CD14-positive monocyte (primary cell): ENCODE measurements around the gene CDK3. TPM values are rescaled to one million over a fixed set of nuclear protein-coding genes. Genes with fewer than 3 reads are reported as not detected.
A peak's percentile ranks its signal among the peaks of the same experiment; 100 is the strongest.

Experiments used
- DNase-seq, 3 donors: peaks; one replicate each; pipeline ENCODE4 v3.0.0-alpha.2; 2011 to 2022
- H2AFZ ChIP-seq: 2 replicates; pipeline ENCODE4 v1.6.0; 2012; ENCODE audit warnings: mild to moderate bottlenecking, low read depth, low read length, inconsistent platforms; ENCODE audit not compliant: insufficient read depth, poor library complexity, severe bottlenecking
- H3K27ac ChIP-seq, 2 donors: 1 replicate in 1 of 2; 2 replicates in 1 of 2; pipeline ENCODE4 v1.5.1; 2012 to 2013; ENCODE audit warnings: low read length in 2 of 2, control low read depth in 1 of 2, inconsistent platforms in 1 of 2, low read depth in 1 of 2, mild to moderate bottlenecking in 1 of 2
- H3K27me3 ChIP-seq, 2 donors: one replicate each; pipeline versions ENCODE4 v1.6.0 to v1.6.1; 2011 to 2013; ENCODE audit warnings: low read length in 2 of 2; ENCODE audit not compliant: control insufficient read depth in 2 of 2, insufficient read depth in 2 of 2
- H3K36me3 ChIP-seq, 2 donors: replicated peaks in 1 of 2; 1 replicate in 1 of 2; 2 replicates in 1 of 2; pipeline versions ENCODE4 v1.5.1 to v1.6.1; 2012 to 2013; ENCODE audit warnings: low read length in 2 of 2, control low read depth in 1 of 2, inconsistent platforms in 1 of 2, mild to moderate bottlenecking in 1 of 2; ENCODE audit not compliant: insufficient read depth in 2 of 2, control insufficient read depth in 1 of 2
- H3K4me1 ChIP-seq, 2 donors: 1 replicate in 1 of 2; 2 replicates in 1 of 2; pipeline versions ENCODE4 v1.5.1 to v1.6.1; 2012 to 2013; ENCODE audit warnings: low read length in 2 of 2, control low read depth in 1 of 2, inconsistent platforms in 1 of 2, mild to moderate bottlenecking in 1 of 2, moderate library complexity in 1 of 2; ENCODE audit not compliant: insufficient read depth in 2 of 2, control insufficient read depth in 1 of 2
- H3K4me2 ChIP-seq: replicated peaks from 2 replicates; pipeline ENCODE3; 2012; ENCODE audit warnings: low read length, moderate library complexity, mild to moderate bottlenecking; ENCODE audit not compliant: poor library complexity, severe bottlenecking; ENCODE audit errors: extremely low read depth
- H3K4me3 ChIP-seq, 3 experiments: fragments of 200-600 bp in 1 of 3; sonication (generic) in 1 of 3; replicated peaks in 1 of 3; 1 replicate in 2 of 3; 2 replicates in 1 of 3; pipeline ENCODE4 v1.5.1; 2011 to 2013; ENCODE audit warnings: low read length in 3 of 3, mild to moderate bottlenecking in 3 of 3, control low read depth in 2 of 3, low read depth in 2 of 3, inconsistent platforms in 1 of 3, moderate library complexity in 1 of 3
- H3K79me2 ChIP-seq: 2 replicates; pipeline ENCODE4 v1.6.0; 2012; ENCODE audit warnings: mild to moderate bottlenecking, control low read depth, inconsistent platforms, low read length, moderate library complexity; ENCODE audit not compliant: insufficient read depth
- H3K9ac ChIP-seq: 2 replicates; pipeline ENCODE4 v1.6.0; 2017; ENCODE audit warnings: low read length, mild to moderate bottlenecking; ENCODE audit not compliant: insufficient read depth, poor library complexity, severe bottlenecking
- H3K9me3 ChIP-seq, 2 donors: replicated peaks in 1 of 2; 1 replicate in 1 of 2; 2 replicates in 1 of 2; pipeline versions ENCODE4 v1.5.1 to v1.6.1; 2012 to 2013; ENCODE audit warnings: low read length in 2 of 2, control low read depth in 1 of 2; ENCODE audit not compliant: control insufficient read depth in 1 of 2, insufficient read depth in 1 of 2
- H4K20me1 ChIP-seq: 2 replicates; pipeline ENCODE4 v1.6.0; 2012; ENCODE audit warnings: mild to moderate bottlenecking, low read length, control low read depth, moderate library complexity; ENCODE audit not compliant: insufficient read depth
- H3K27ac Mint-ChIP-seq, 7 donors: one replicate each; pipeline ENCODE4 v1.8.0; 2020; ENCODE audit warnings: mild to moderate bottlenecking in 7 of 7, mixed read lengths in 7 of 7, moderate library complexity in 6 of 7, inconsistent platforms in 2 of 7
- H3K27me3 Mint-ChIP-seq, 3 donors: one replicate each; pipeline ENCODE4 v1.8.0; 2021 to 2022; ENCODE audit warnings: low read depth in 3 of 3, mild to moderate bottlenecking in 3 of 3, mixed read lengths in 3 of 3, moderate library complexity in 3 of 3, inconsistent platforms in 1 of 3
- H3K36me3 Mint-ChIP-seq, 2 donors: one replicate each; pipeline ENCODE4 v1.8.0; 2020; ENCODE audit warnings: mixed read lengths in 2 of 2, inconsistent platforms in 1 of 2, mild to moderate bottlenecking in 1 of 2
- H3K4me1 Mint-ChIP-seq: one replicate; pipeline ENCODE4 v1.8.0; 2020; ENCODE audit warnings: mild to moderate bottlenecking, mixed read lengths
- H3K4me3 Mint-ChIP-seq, 2 donors: one replicate each; pipeline ENCODE4 v1.8.0; 2020; ENCODE audit warnings: mild to moderate bottlenecking in 2 of 2, mixed read lengths in 2 of 2, moderate library complexity in 1 of 2
- H3K9me3 Mint-ChIP-seq, 7 donors: one replicate each; pipeline ENCODE4 v1.8.0; 2020 to 2022; ENCODE audit warnings: mixed read lengths in 7 of 7, mild to moderate bottlenecking in 6 of 7, moderate library complexity in 6 of 7, inconsistent platforms in 2 of 7
- CTCF ChIP-seq: fragments of 200-600 bp; IDR thresholded peaks from one replicate; pipeline ENCODE4 v1.8.0; 2022; ENCODE audit warnings: antibody characterized with exemption, mild to moderate bottlenecking
- WGBS: methylation state at CpG from one replicate; pipeline ENCODE4 v1.1.5; 2013; ENCODE audit warnings: missing lambda C conversion rate; ENCODE audit not compliant: insufficient coverage; 5-methylcytosine and 5-hydroxymethylcytosine counted together
- intact Hi-C, 2 donors: fragments of 100-400 bp; cut with micrococcal nuclease; formaldehyde crosslinking; loops; one replicate each; pipeline versions ENCODE4 v1.15.0 to v1.15.1; 2023
- polyA plus RNA-seq, 3 donors: library from polyadenylated mRNA; depleted of rRNA in 1 of 3; unstranded in 2 of 3; stranded (reverse) in 1 of 3; fragments of 300-500 nt in 2 of 3; fragments of >200 nt in 1 of 3; fragmentation: Illumina TruSeq in 2 of 3; gene quantifications; 1 replicate in 2 of 3; 2 replicates in 1 of 3; pipeline ENCODE4 v1.2.3, GENCODE V29; 2012 to 2021

Gene CDK3
- polyA plus RNA-seq, 3 donors = 25.5 TPM; not detected in 2

GRCh38 chr17:76024353-76024752, 23.7 kb downstream of the CDK3 start:
- no peak overlapping the region for H3K27ac Mint-ChIP-seq
- H3K36me3 ChIP-seq = no peaks in the 10 kb centered on the region
- no peak overlapping the region for H2AFZ ChIP-seq
- no peak for TF ChIP-seq CTCF
- H4K20me1 ChIP-seq = no peaks in the 10 kb centered on the region
- H3K9me3 Mint-ChIP-seq = peaks cover 0 to 6% (median 0%) of the 10 kb centered on the region in 7 donors
- intact Hi-C loops = no loop called here
- no peak for DNase-seq
- H3K9ac ChIP-seq = no peak overlapping the region
- 100% methylated on average over 1 of the region's 9 CpGs for WGBS
- no peak overlapping the region for H3K27ac ChIP-seq
- no peaks in the 10 kb centered on the region for H3K79me2 ChIP-seq
- peaks cover 12% of the 10 kb centered on the region for H3K4me1 Mint-ChIP-seq
- peaks cover 5 to 34% (median 9%) of the 10 kb centered on the region in 3 donors for H3K27me3 Mint-ChIP-seq
- H3K4me1 ChIP-seq = peaks cover 2 to 3% of the 10 kb centered on the region in 2 donors
- no peak overlapping the region for H3K4me3 Mint-ChIP-seq
- no peak overlapping the region for H3K4me3 ChIP-seq
- peaks cover 0 to under 1% of the 10 kb centered on the region in 2 donors for H3K27me3 ChIP-seq
- H3K4me2 ChIP-seq = no peak overlapping the region
- H3K36me3 Mint-ChIP-seq = no peaks in the 10 kb centered on the region
- H3K9me3 ChIP-seq = no peaks in the 10 kb centered on the region

GRCh38 chr17:76025294-76025693, 24.6 kb downstream of the CDK3 start:
- H3K27me3 Mint-ChIP-seq = peaks cover 9 to 39% (median 11%) of the 10 kb centered on the region in 3 donors
- Histone ChIP-seq H3K9me3 (no peaks in the 10 kb centered on the region), H3K4me3 (no peak overlapping the region), H3K79me2 (no peaks in the 10 kb centered on the region), H2AFZ (no peak overlapping the region), H3K4me2 (no peak overlapping the region), H3K9ac (no peak overlapping the region), H3K36me3 (no peaks in the 10 kb centered on the region), H4K20me1 (no peaks in the 10 kb centered on the region), H3K27me3 (peaks cover 0 to 2% of the 10 kb centered on the region in 2 donors), H3K4me1 (peaks cover 7 to 10% of the 10 kb centered on the region in 2 donors), H3K27ac (no peak overlapping the region)
- peaks cover 0 to 6% (median 0%) of the 10 kb centered on the region in 7 donors for H3K9me3 Mint-ChIP-seq
- TF ChIP-seq CTCF = no peak
- no peak overlapping the region for H3K4me3 Mint-ChIP-seq
- WGBS = 96% methylated on average over 12 of the region's 12 CpGs
- H3K4me1 Mint-ChIP-seq = peaks cover 20% of the 10 kb centered on the region
- DNase-seq = no peak
- no peaks in the 10 kb centered on the region for H3K36me3 Mint-ChIP-seq
- intact Hi-C loops = no loop called here
- peak overlapping the region in 1 of 7 donors; percentile 53 for H3K27ac Mint-ChIP-seq
